ENCODE data around the gene ULK2. TPM values are rescaled to one million over a fixed set of nuclear protein-coding genes. Genes with fewer than 3 reads are reported as not detected.
A peak's percentile ranks its signal among the peaks of the same experiment; 100 is the strongest.

Gene ULK2
- total RNA-seq (7.9 TPM), polyA plus RNA-seq (7.2 TPM)
- long read RNA-seq, donor 1: 0 reads
- long read RNA-seq, donor 2: 0 reads
- long read RNA-seq, donor 3: 0 reads
- long read RNA-seq, donor 4, full-length matches to known transcripts: 3 of 3 reads
- long read RNA-seq, donor 4, partial matches to known transcripts: 0 of 3 reads
- long read RNA-seq, donor 4, other reads (novel, unspliced or antisense): 0 of 3 reads
- long read RNA-seq, donor 5, partial matches to known transcripts: 0 of 3 reads
- long read RNA-seq, donor 5, other reads (novel, unspliced or antisense): 0 of 3 reads
- long read RNA-seq, donor 6: 0 reads
- long read RNA-seq, donor 7: 0 reads
- long read RNA-seq, donor 8: 0 reads
- long read RNA-seq, donor 9, partial matches to known transcripts: 0 of 1 reads
- long read RNA-seq, donor 9, other reads (novel, unspliced or antisense): 0 of 1 reads
- long read RNA-seq, donor 10, partial matches to known transcripts: 0 of 1 reads
- long read RNA-seq, donor 10, other reads (novel, unspliced or antisense): 0 of 1 reads

DNA sequence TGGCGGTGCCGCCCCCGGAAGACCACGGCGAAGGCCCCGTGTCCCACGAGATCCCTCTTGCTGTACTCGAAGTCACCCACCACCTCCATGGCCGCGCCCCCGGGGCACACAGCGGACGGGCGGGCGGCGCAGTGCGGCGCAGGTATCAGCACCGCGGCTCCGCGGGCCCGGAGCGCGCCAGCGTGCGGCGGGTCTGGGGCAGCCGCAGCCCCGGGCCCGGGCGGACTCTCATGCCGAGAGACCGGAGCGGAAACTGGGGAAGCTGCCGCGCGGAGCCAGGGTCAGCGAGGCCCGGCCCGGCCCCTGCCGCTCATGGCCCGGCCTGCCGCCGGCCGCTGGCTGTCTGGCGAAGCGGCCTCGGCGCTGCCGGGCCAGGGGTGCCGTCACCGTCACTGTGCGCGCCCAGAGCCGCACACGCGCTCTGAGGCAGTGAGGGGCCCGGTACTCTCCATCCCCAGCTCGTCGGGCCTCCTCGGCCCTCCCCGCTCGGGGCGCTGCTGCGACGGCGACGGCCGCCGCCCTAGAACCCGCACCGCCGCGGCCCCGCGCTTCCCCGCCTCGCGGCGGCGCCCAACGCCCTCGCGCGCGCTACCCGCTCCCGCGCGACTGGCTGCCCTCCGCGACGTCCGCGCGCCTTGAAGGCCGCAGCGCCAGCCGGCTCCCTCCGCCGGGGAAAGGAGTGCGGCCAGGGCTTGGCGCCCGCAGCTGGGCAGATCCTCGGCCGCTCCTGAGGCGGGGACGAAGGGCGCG is at the start of gene ULK2:
ULK2 (minus strand) TSS at position 608 of the 750 bp plus-strand sequence; CDS start at position 89, 519 bp downstream.
- Histone ChIP-seq H3K4me3 (ENCODE audit: low read length in 2 of 2) (peak within 1 kb of the TSS; percentile 49 to 80), H3K36me3 (ENCODE audit: control insufficient read depth in 2 of 2, insufficient read depth in 2 of 2, low read length in 1 of 2) (no peaks in the 10 kb centered on the region), H3K4me1 (ENCODE audit: control insufficient read depth in 2 of 2, insufficient read depth in 2 of 2, low read length in 2 of 2) (peaks cover 9 to 24% of the 10 kb centered on the region in 2 donors), H3K27me3 (ENCODE audit: control insufficient read depth in 2 of 2, insufficient read depth in 1 of 2, low read length in 1 of 2) (peaks cover 6 to 24% of the 10 kb centered on the region in 2 donors), H3K27ac (ENCODE audit: low read depth in 1 of 2, low read length in 1 of 2) (peak within 1 kb of the TSS in 1 of 2 donors; percentile 84), H3K9me3 (ENCODE audit: control insufficient read depth in 2 of 2, insufficient read depth in 1 of 2, low read length in 1 of 2) (peaks cover 0 to 3% of the 10 kb centered on the region in 2 donors)
- WGBS: 2% methylated on average over 111 of the region's 111 CpGs
- peak in 3 of 9 donors; percentile 33 to 62 (median 47) for DNase-seq (ENCODE audit: low read depth in 6 of 9, low spot score in 9 of 9)

DNA sequence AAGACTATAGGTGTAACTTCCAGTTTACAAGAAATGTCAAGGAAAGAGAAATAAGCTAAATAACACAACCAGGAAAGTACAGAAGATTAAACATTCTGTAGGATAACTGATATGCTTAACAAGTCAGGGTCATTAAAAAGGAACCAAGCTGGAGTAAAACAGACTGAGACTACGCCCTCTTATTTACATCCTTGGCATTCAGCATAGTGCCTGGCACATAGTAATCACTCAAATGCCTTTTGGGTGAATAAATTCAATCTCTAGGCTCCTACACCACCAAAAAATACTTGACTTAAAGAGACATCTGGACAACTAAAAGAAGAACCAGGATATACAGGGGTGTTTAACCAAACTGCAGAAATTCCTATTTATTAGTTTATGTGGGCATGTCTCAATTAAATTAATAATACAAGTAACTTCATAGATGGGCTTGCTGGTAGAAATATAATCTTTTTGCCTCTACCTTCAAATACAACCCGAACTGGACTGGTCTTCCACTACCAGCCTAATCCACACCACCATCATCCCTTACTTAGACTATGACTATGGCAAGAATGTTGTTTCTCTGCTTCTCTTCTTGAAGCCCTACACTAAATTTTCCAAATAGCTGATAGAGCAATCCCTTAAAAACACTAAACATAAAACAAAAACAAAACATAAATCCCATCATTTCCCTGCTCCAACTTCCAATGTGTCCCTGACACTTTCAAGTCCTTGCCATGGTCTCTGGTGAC is 47.7 kb upstream of the ULK2 start:
- no peak overlapping the region for H3K4me3 ChIP-seq (ENCODE audit: low read length in 2 of 2)
- no peak overlapping the region for H3K27ac ChIP-seq (ENCODE audit: low read depth in 1 of 2, low read length in 1 of 2)
- WGBS: over 99% methylated on average over 2 of the region's 2 CpGs
- no peaks in the 10 kb centered on the region for H3K4me1 ChIP-seq (ENCODE audit: control insufficient read depth in 2 of 2, insufficient read depth in 2 of 2, low read length in 2 of 2)
- H3K9me3 ChIP-seq (ENCODE audit: control insufficient read depth in 2 of 2, insufficient read depth in 1 of 2, low read length in 1 of 2): no peaks in the 10 kb centered on the region
- no peaks in the 10 kb centered on the region for H3K27me3 ChIP-seq (ENCODE audit: control insufficient read depth in 2 of 2, insufficient read depth in 1 of 2, low read length in 1 of 2)
- H3K36me3 ChIP-seq (ENCODE audit: control insufficient read depth in 2 of 2, insufficient read depth in 2 of 2, low read length in 1 of 2): peaks cover 38 to 57% of the 10 kb centered on the region in 2 donors
- no peak for DNase-seq (ENCODE audit: low read depth in 6 of 9, low spot score in 9 of 9)

GRCh38 chr17:19911033-19911432 is 43.3 kb upstream of the ULK2 start:
- no peak for DNase-seq (ENCODE audit: low read depth in 6 of 9, low spot score in 9 of 9)
- Histone ChIP-seq H3K27ac (ENCODE audit: low read depth in 1 of 2, low read length in 1 of 2) (no peak overlapping the region), H3K4me1 (ENCODE audit: control insufficient read depth in 2 of 2, insufficient read depth in 2 of 2, low read length in 2 of 2) (no peaks in the 10 kb centered on the region), H3K27me3 (ENCODE audit: control insufficient read depth in 2 of 2, insufficient read depth in 1 of 2, low read length in 1 of 2) (no peaks in the 10 kb centered on the region), H3K9me3 (ENCODE audit: control insufficient read depth in 2 of 2, insufficient read depth in 1 of 2, low read length in 1 of 2) (no peaks in the 10 kb centered on the region), H3K4me3 (ENCODE audit: low read length in 2 of 2) (no peak overlapping the region), H3K36me3 (ENCODE audit: control insufficient read depth in 2 of 2, insufficient read depth in 2 of 2, low read length in 1 of 2) (peaks cover 35 to 64% of the 10 kb centered on the region in 2 donors)
- WGBS: 98% methylated on average over 2 of the region's 2 CpGs

- H3K36me3 ChIP-seq (ENCODE audit: control insufficient read depth in 2 of 2, insufficient read depth in 2 of 2, low read length in 1 of 2): peaks cover 36 to 68% of the 10 kb centered on the region in 2 donors
- H3K9me3 ChIP-seq (ENCODE audit: control insufficient read depth in 2 of 2, insufficient read depth in 1 of 2, low read length in 1 of 2): no peaks in the 10 kb centered on the region
- no peaks in the 10 kb centered on the region for H3K4me1 ChIP-seq (ENCODE audit: control insufficient read depth in 2 of 2, insufficient read depth in 2 of 2, low read length in 2 of 2)
- no peak for DNase-seq (ENCODE audit: low read depth in 6 of 9, low spot score in 9 of 9)
- H3K4me3 ChIP-seq (ENCODE audit: low read length in 2 of 2): no peak overlapping the region
- H3K27me3 ChIP-seq (ENCODE audit: control insufficient read depth in 2 of 2, insufficient read depth in 1 of 2, low read length in 1 of 2): no peaks in the 10 kb centered on the region
- WGBS: 97% methylated on average over 6 of the region's 6 CpGs
- no peak overlapping the region for H3K27ac ChIP-seq (ENCODE audit: low read depth in 1 of 2, low read length in 1 of 2)
Observed at GRCh38 chr17:19909139-19909538, 41.4 kb upstream of the ULK2 start.

GRCh38 chr17:19905502-19905901 is 37.8 kb upstream of the ULK2 start:
- Histone ChIP-seq H3K36me3 (ENCODE audit: control insufficient read depth in 2 of 2, insufficient read depth in 2 of 2, low read length in 1 of 2) (peaks cover 34 to 67% of the 10 kb centered on the region in 2 donors), H3K4me1 (ENCODE audit: control insufficient read depth in 2 of 2, insufficient read depth in 2 of 2, low read length in 2 of 2) (no peaks in the 10 kb centered on the region), H3K4me3 (ENCODE audit: low read length in 2 of 2) (no peak overlapping the region), H3K9me3 (ENCODE audit: control insufficient read depth in 2 of 2, insufficient read depth in 1 of 2, low read length in 1 of 2) (no peaks in the 10 kb centered on the region), H3K27ac (ENCODE audit: low read depth in 1 of 2, low read length in 1 of 2) (no peak overlapping the region), H3K27me3 (ENCODE audit: control insufficient read depth in 2 of 2, insufficient read depth in 1 of 2, low read length in 1 of 2) (no peaks in the 10 kb centered on the region)
- WGBS: 92% methylated on average over 5 of the region's 5 CpGs
- no peak for DNase-seq (ENCODE audit: low read depth in 6 of 9, low spot score in 9 of 9)

DNA sequence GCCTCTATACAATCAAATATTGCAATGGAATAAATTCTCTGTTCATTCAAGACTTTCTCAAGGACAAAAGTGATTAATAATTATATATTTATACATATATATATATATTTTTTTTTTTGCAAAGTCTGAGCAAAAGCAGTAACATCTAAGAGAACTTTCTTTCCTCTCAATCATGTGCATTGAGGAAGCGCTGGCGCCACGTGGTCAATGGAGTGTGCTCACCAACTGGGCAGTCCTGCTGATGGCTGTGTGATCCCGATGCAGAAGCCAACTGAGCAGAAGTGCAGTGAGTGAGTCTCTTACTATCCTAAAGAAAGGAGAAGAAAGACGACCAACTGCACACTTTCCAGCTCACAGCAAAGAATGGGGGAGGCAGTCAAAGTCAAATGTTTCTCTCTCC is 37.2 kb upstream of the ULK2 start:
- Histone ChIP-seq H3K4me1 (ENCODE audit: control insufficient read depth in 2 of 2, insufficient read depth in 2 of 2, low read length in 2 of 2) (no peaks in the 10 kb centered on the region), H3K27me3 (ENCODE audit: control insufficient read depth in 2 of 2, insufficient read depth in 1 of 2, low read length in 1 of 2) (no peaks in the 10 kb centered on the region), H3K27ac (ENCODE audit: low read depth in 1 of 2, low read length in 1 of 2) (no peak overlapping the region), H3K4me3 (ENCODE audit: low read length in 2 of 2) (no peak overlapping the region), H3K9me3 (ENCODE audit: control insufficient read depth in 2 of 2, insufficient read depth in 1 of 2, low read length in 1 of 2) (no peaks in the 10 kb centered on the region), H3K36me3 (ENCODE audit: control insufficient read depth in 2 of 2, insufficient read depth in 2 of 2, low read length in 1 of 2) (peaks cover 33 to 70% of the 10 kb centered on the region in 2 donors)
- 97% methylated on average over 5 of the region's 5 CpGs for WGBS
- no peak for DNase-seq (ENCODE audit: low read depth in 6 of 9, low spot score in 9 of 9)

GRCh38 chr17:19904412-19904811 is 36.7 kb upstream of the ULK2 start:
- Histone ChIP-seq H3K27ac (ENCODE audit: low read depth in 1 of 2, low read length in 1 of 2) (no peak overlapping the region), H3K36me3 (ENCODE audit: control insufficient read depth in 2 of 2, insufficient read depth in 2 of 2, low read length in 1 of 2) (peaks cover 28 to 66% of the 10 kb centered on the region in 2 donors), H3K9me3 (ENCODE audit: control insufficient read depth in 2 of 2, insufficient read depth in 1 of 2, low read length in 1 of 2) (no peaks in the 10 kb centered on the region), H3K4me1 (ENCODE audit: control insufficient read depth in 2 of 2, insufficient read depth in 2 of 2, low read length in 2 of 2) (no peaks in the 10 kb centered on the region), H3K4me3 (ENCODE audit: low read length in 2 of 2) (no peak overlapping the region), H3K27me3 (ENCODE audit: control insufficient read depth in 2 of 2, insufficient read depth in 1 of 2, low read length in 1 of 2) (no peaks in the 10 kb centered on the region)
- no peak for DNase-seq (ENCODE audit: low read depth in 6 of 9, low spot score in 9 of 9)

DNA sequence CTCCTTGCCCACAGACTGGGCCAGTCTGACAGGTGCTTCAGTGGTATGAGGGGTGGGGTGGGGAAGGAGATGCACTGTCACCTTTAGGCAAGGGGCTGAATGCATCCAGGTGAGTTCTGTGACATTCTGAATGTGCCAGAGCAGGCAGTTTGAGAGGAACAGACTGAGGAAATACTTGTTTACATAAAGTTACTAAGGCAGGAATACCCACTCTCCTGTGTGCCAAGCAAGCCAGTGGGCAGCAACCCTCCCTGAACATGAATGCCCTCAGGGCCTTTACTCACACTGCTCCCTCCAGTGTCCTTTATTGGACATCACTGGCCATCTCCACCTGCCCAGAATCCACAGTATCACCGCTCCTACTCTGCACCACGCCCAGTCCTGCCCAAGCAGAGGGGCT is 33.1 kb upstream of the ULK2 start:
- DNase-seq (ENCODE audit: low read depth in 6 of 9, low spot score in 9 of 9): no peak
- Histone ChIP-seq H3K36me3 (ENCODE audit: control insufficient read depth in 2 of 2, insufficient read depth in 2 of 2, low read length in 1 of 2) (peaks cover 19 to 37% of the 10 kb centered on the region in 2 donors), H3K27ac (ENCODE audit: low read depth in 1 of 2, low read length in 1 of 2) (no peak overlapping the region), H3K9me3 (ENCODE audit: control insufficient read depth in 2 of 2, insufficient read depth in 1 of 2, low read length in 1 of 2) (no peaks in the 10 kb centered on the region), H3K4me1 (ENCODE audit: control insufficient read depth in 2 of 2, insufficient read depth in 2 of 2, low read length in 2 of 2) (no peaks in the 10 kb centered on the region), H3K27me3 (ENCODE audit: control insufficient read depth in 2 of 2, insufficient read depth in 1 of 2, low read length in 1 of 2) (no peaks in the 10 kb centered on the region), H3K4me3 (ENCODE audit: low read length in 2 of 2) (no peak overlapping the region)
- over 99% methylated on average over 2 of the region's 2 CpGs for WGBS

Data from thymus (tissue), 14 donors.